HK-2 (cell line): ENCODE data around the gene GLYR1.
"Not testable (repeated sequence)": the region's sequence is repeated elsewhere in the genome, so short reads cannot be mapped to it uniquely, and the experiment has no call there.

Experiments
- DNase-seq: peaks from one replicate; pipeline ENCODE4 v3.0.0-alpha.2; 2018; ENCODE audit not compliant: unreplicated experiment

GLYR1 gene

GRCh38 chr16:4846901-4847773 lies at the start of gene GLYR1, which contains the start of gene UBN1:
Gene GLYR1, minus strand, starts transcription at chr16:4847288. Its CDS starts 23 bp downstream, at chr16:4847265.
Gene UBN1, plus strand, starts transcription at chr16:4847481. Its CDS starts 5,437 bp downstream, at chr16:4852918.
- peak; percentile 95 for DNase-seq

GRCh38 chr16:4896761-4897160 lies 49.7 kb upstream of the GLYR1 start:
- DNase-seq = not testable (repeated sequence)

GRCh38 chr16:4895366-4895765 lies 48.3 kb upstream of the GLYR1 start:
- no peak for DNase-seq

- DNase-seq = no peak
Observed at GRCh38 chr16:4894276-4895150, 47.4 kb upstream of the GLYR1 start.

GRCh38 chr16:4893103-4893862 lies 46.2 kb upstream of the GLYR1 start:
- DNase-seq = no peak

GRCh38 chr16:4892361-4893102 lies 45.4 kb upstream of the GLYR1 start:
- DNase-seq = no peak

GRCh38 chr16:4891886-4892216 lies 44.8 kb upstream of the GLYR1 start:
- DNase-seq = no peak

GRCh38 chr16:4891097-4891885 lies 44.2 kb upstream of the GLYR1 start:
- DNase-seq = no peak

- DNase-seq = no peak
Observed at GRCh38 chr16:4890686-4891085, 43.6 kb upstream of the GLYR1 start.

- DNase-seq = no peak
Observed at GRCh38 chr16:4890026-4890425, 42.9 kb upstream of the GLYR1 start.

- no peak for DNase-seq
Observed at GRCh38 chr16:4888428-4889135, 41.5 kb upstream of the GLYR1 start.

GRCh38 chr16:4886151-4886550 lies 39.1 kb upstream of the GLYR1 start:
- no peak for DNase-seq

GRCh38 chr16:4884972-4885874 lies 38.1 kb upstream of the GLYR1 start:
- DNase-seq = no peak

- no peak for DNase-seq
Observed at GRCh38 chr16:4884209-4884608, 37.1 kb upstream of the GLYR1 start.

GRCh38 chr16:4883501-4883900 lies 36.4 kb upstream of the GLYR1 start:
- no peak for DNase-seq

- DNase-seq = peak; percentile 81
Observed at GRCh38 chr16:4882633-4883285, 35.7 kb upstream of the GLYR1 start.

GRCh38 chr16:4882000-4882632 lies 35.0 kb upstream of the GLYR1 start:
- DNase-seq = peak; percentile 36
